HCT116 (cell line): ENCODE data around the gene MICALL1. TPM values are rescaled to one million over a fixed set of nuclear protein-coding genes. Genes with fewer than 3 reads are reported as not detected.

Experiments
- ATAC-seq: fragments of 200-7000 bp; cut with Tn5 transposase; 2 replicates; pipeline ENCODE4 v1.9.1; 2020; ENCODE audit warnings: mild to moderate bottlenecking, moderate library complexity
- BruUV-seq: library from RNA; stranded (reverse); fragments of 400-500 nt; replicated peaks from 2 replicates; lab custom pipeline; 2021; lab: Mats Ljungman, UMichigan
- CTCF ChIA-PET: fragments of 300-600 bp; sonication (Branson Sonifier 250); formaldehyde crosslinking; loops from one replicate; lab custom pipeline; 2021; ENCODE audit warnings: antibody characterized with exemption; lab: Charles Lee
- POLR2A ChIA-PET: fragments of 300-600, 350-600 bp; sonication (Branson Sonifier 250); formaldehyde crosslinking; loops from one replicate; lab custom pipeline; 2021; ENCODE audit warnings: antibody characterized with exemption; lab: Charles Lee
- RAD21 ChIA-PET, 2 experiments: fragments of 300-600 bp; sonication (Branson Sonifier 250); formaldehyde crosslinking; loops; one replicate each; lab custom pipeline; 2023; ENCODE audit warnings: low total read pairs in 2 of 2; ENCODE audit not compliant: uncharacterized antibody in 2 of 2, unreplicated experiment in 2 of 2, low non-redundant PET in 1 of 2; lab: Charles Lee
- DNase-seq: peaks from one replicate; pipeline ENCODE4 v3.0.0-alpha.2; 2010; ENCODE audit warnings: low read depth, low spot score
- H2AFZ ChIP-seq: fragments of 200-600 bp; shearing (Covaris generic), sonication (generic); 2 replicates; pipeline ENCODE4 v1.6.1; 2017; ENCODE audit warnings: low read depth, mixed run types, mixed read lengths, antibody characterized with exemption, low read length; ENCODE audit not compliant: poor library complexity, severe bottlenecking
- H3K27ac ChIP-seq: 2 replicates; pipeline ENCODE4 v1.5.1; 2012; ENCODE audit warnings: low read depth, low read length
- H3K27me3 ChIP-seq: fragments of 200-600 bp; sonication (generic); 2 replicates; pipeline ENCODE4 v1.6.1; 2016; ENCODE audit warnings: mixed run types, low read length, mixed read lengths; ENCODE audit not compliant: insufficient read depth
- H3K36me3 ChIP-seq, 2 experiments: fragments of 200-500 bp in 1 of 2; fragments of 200-600 bp in 1 of 2; sonication (Bioruptor generic) in 1 of 2; sonication (generic) in 1 of 2; 2 replicates each; pipeline versions ENCODE4 v1.5.1 to v1.6.1; 2014 to 2016; ENCODE audit warnings: low read length in 2 of 2, inconsistent platforms in 1 of 2, mixed read lengths in 1 of 2, mixed run types in 1 of 2; ENCODE audit not compliant: insufficient read depth in 2 of 2, control insufficient read depth in 1 of 2
- H3K4me1 ChIP-seq, 2 experiments: fragments of 200-600 bp in 1 of 2; sonication (generic) in 1 of 2; 2 replicates each; pipeline versions ENCODE4 v1.5.1 to v1.6.1; 2012 to 2017; ENCODE audit warnings: low read length in 2 of 2, inconsistent platforms in 1 of 2, mild to moderate bottlenecking in 1 of 2, mixed read lengths in 1 of 2, mixed run types in 1 of 2, moderate library complexity in 1 of 2; ENCODE audit not compliant: insufficient read depth in 2 of 2, control insufficient read depth in 1 of 2
- H3K4me2 ChIP-seq: fragments of 200-600 bp; sonication (generic); 2 replicates; pipeline ENCODE4 v1.6.1; 2017; ENCODE audit warnings: mixed run types, low read length, mixed read lengths
- H3K4me3 ChIP-seq, 2 experiments: fragments of 200-600 bp in 1 of 2; sonication (generic) in 1 of 2; replicated peaks in 1 of 2; 2 replicates each; pipeline ENCODE4 v1.5.1; 2011 to 2016; ENCODE audit warnings: low read length in 2 of 2, control low read depth in 1 of 2, low read depth in 1 of 2, mild to moderate bottlenecking in 1 of 2, mixed read lengths in 1 of 2, mixed run types in 1 of 2
- H3K79me2 ChIP-seq: fragments of 200-600 bp; sonication (generic); 2 replicates; pipeline ENCODE4 v1.6.1; 2017; ENCODE audit warnings: mild to moderate bottlenecking, mixed run types, low read length, moderate library complexity, mixed read lengths; ENCODE audit not compliant: insufficient read depth
- H3K9ac ChIP-seq: fragments of 200-600 bp; sonication (generic); 2 replicates; pipeline ENCODE4 v1.6.1; 2016; ENCODE audit warnings: low read length, mixed read lengths
- H3K9me2 ChIP-seq: fragments of 200-600 bp; sonication (generic), shearing (Covaris generic); 2 replicates; pipeline ENCODE4 v1.6.1; 2017; ENCODE audit warnings: mixed run types, mild to moderate bottlenecking, moderate library complexity; ENCODE audit not compliant: insufficient read depth
- H3K9me3 ChIP-seq, 2 experiments: fragments of 200-500 bp in 1 of 2; fragments of 200-600 bp in 1 of 2; sonication (Bioruptor generic) in 1 of 2; sonication (generic) in 1 of 2; 2 replicates each; pipeline ENCODE4 v1.6.1; 2014 to 2017; ENCODE audit warnings: low read length in 2 of 2, mixed read lengths in 2 of 2, inconsistent platforms in 1 of 2, low read depth in 1 of 2, mild to moderate bottlenecking in 1 of 2, mixed run types in 1 of 2, moderate library complexity in 1 of 2; ENCODE audit not compliant: control insufficient read depth in 1 of 2, insufficient read depth in 1 of 2
- H4K20me1 ChIP-seq: fragments of 200-600 bp; sonication (generic), shearing (Covaris generic); 2 replicates; pipeline ENCODE4 v1.6.1; 2017; ENCODE audit warnings: mixed run types, mild to moderate bottlenecking, moderate library complexity; ENCODE audit not compliant: insufficient read depth
- CBX3 ChIP-seq: IDR thresholded peaks from 2 replicates; pipeline ENCODE4 v1.6.1; 2012; ENCODE audit warnings: low read depth
- EGR1 ChIP-seq: IDR thresholded peaks from 2 replicates; pipeline ENCODE4 v1.6.1; 2012; ENCODE audit warnings: low read depth
- FOSL1 ChIP-seq: IDR thresholded peaks from 2 replicates; pipeline ENCODE4 v1.6.1; 2012; ENCODE audit warnings: low read depth
- JUND ChIP-seq: IDR thresholded peaks from 2 replicates; pipeline ENCODE4 v1.6.1; 2012
- POLR2A ChIP-seq: IDR thresholded peaks from 2 replicates; pipeline ENCODE4 v1.7.0; 2011; ENCODE audit warnings: borderline replicate concordance; ENCODE audit not compliant: insufficient read depth, insufficient read length; ENCODE audit errors: extremely low read depth
- RAD21 ChIP-seq: IDR thresholded peaks from 2 replicates; pipeline ENCODE4 v1.6.1; 2012; ENCODE audit warnings: low read depth, mild to moderate bottlenecking
- SIN3A ChIP-seq: IDR thresholded peaks from 2 replicates; pipeline ENCODE4 v1.6.1; 2012; ENCODE audit warnings: low read depth
- TCF7L2 ChIP-seq: IDR thresholded peaks from 2 replicates; pipeline ENCODE4 v1.7.0; 2011; ENCODE audit warnings: borderline replicate concordance, inconsistent platforms; ENCODE audit not compliant: insufficient read depth, insufficient read length; ENCODE audit errors: extremely low read depth
- intact Hi-C: fragments of 100-400 bp; cut with micrococcal nuclease; formaldehyde crosslinking; loops from 2 replicates; pipeline ENCODE4 v1.10.0; 2022
- total RNA-seq: library from RNA; stranded (reverse); gene quantifications from one replicate; pipeline ENCODE4 v1.2.1, GENCODE V29; 2021; ENCODE audit not compliant: unreplicated experiment
- TF ChIP-seq, protein P1 (sequence below), 3 experiments: fragments of 200-600 bp in 1 of 3; sonication (generic) in 1 of 3; IDR thresholded peaks in 2 of 3; conservative IDR thresholded peaks in 1 of 3; 2 replicates each; pipeline ENCODE4 v1.5.1; 2012 to 2017; ENCODE audit warnings: low read depth in 2 of 3, low read length in 2 of 3, antibody characterized with exemption in 1 of 3, borderline replicate concordance in 1 of 3, control low read depth in 1 of 3, mild to moderate bottlenecking in 1 of 3, mixed read lengths in 1 of 3, mixed run types in 1 of 3, moderate library complexity in 1 of 3; ENCODE audit not compliant: insufficient read depth in 1 of 3
- TF ChIP-seq, protein P2 (sequence below): IDR thresholded peaks from 2 replicates; pipeline ENCODE4 v1.6.1; 2011; ENCODE audit warnings: mild to moderate bottlenecking, low read length, moderate library complexity; ENCODE audit not compliant: insufficient replicate concordance; ENCODE audit errors: extremely low read depth
- TF ChIP-seq, protein P3 (sequence below): IDR thresholded peaks from 2 replicates; pipeline ENCODE4 v1.6.1; 2012

The MICALL1 gene
- total RNA-seq, 1 experiment from 2014 or later = 35.2 TPM

DNA sequence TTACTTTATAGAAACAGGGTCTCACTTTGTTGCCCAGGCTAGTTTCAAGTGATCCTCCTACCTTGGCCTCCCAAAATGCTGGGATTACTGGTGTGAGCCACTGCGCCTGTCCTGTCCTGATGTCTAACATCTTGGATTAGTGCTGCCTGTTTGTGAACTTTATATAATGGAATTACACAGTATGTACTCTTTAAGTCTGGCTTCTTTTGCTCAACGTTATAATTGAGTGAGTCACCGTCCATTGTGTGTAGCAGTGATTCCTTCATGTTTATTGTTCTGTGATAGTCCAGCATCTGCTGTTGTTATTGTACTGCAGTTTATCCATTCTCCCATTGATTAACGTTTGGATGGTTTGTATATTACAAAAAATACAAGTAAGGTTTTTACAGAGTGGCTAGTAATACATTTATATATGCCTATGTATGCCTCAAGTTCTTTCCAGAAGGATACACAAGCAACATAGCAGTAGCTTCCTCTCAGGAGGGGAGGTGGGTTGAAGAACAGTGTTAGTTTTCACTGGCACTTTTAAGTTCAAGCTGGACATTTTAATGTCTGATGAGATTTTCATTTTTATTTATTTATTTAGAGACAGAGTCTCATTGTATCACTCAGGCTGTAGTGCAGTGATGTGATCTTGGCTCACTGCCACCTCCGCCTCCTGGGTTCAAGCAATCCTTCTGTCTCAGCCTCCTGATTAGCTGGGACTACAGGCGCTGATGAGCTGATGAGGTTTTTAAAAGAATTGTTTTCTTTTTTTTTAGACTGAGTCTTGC lies 25.2 kb upstream of the MICALL1 start:
- RAD21 ChIA-PET = interaction anchor here in 1 of 2 experiments (0.6 kb wide), 1 partner anchor 24 kb away, joined by 4 read pairs; no protein-coding TSS in a partner anchor
- Histone ChIP-seq H3K4me1 (no peaks in the 10 kb centered on the region), H3K27me3 (no peaks in the 10 kb centered on the region), H3K27ac (no peak overlapping the region)
- CTCF ChIA-PET = interaction anchor here (0.8 kb wide), 1 partner anchor 53 kb away, joined by 3 read pairs; no protein-coding TSS in a partner anchor
- DNase-seq = no peak
- no peak for TF ChIP-seq JUND
- TF ChIP-seq CBX3 = no peak
- TF ChIP-seq, protein P1, sequence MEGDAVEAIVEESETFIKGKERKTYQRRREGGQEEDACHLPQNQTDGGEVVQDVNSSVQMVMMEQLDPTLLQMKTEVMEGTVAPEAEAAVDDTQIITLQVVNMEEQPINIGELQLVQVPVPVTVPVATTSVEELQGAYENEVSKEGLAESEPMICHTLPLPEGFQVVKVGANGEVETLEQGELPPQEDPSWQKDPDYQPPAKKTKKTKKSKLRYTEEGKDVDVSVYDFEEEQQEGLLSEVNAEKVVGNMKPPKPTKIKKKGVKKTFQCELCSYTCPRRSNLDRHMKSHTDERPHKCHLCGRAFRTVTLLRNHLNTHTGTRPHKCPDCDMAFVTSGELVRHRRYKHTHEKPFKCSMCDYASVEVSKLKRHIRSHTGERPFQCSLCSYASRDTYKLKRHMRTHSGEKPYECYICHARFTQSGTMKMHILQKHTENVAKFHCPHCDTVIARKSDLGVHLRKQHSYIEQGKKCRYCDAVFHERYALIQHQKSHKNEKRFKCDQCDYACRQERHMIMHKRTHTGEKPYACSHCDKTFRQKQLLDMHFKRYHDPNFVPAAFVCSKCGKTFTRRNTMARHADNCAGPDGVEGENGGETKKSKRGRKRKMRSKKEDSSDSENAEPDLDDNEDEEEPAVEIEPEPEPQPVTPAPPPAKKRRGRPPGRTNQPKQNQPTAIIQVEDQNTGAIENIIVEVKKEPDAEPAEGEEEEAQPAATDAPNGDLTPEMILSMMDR (IDR thresholded peaks at IDR 0.05 in 2 of 3, conservative IDR thresholded peaks at IDR 0.05 in 1 of 3; ENCODE audit: borderline replicate concordance in 1 of 3, insufficient read depth in 1 of 3, low read depth in 2 of 3, low read length in 2 of 3) = no peak
- TF ChIP-seq RAD21 = no peak
- no peak for TF ChIP-seq POLR2A
- TF ChIP-seq EGR1 = no peak
- no peak for TF ChIP-seq TCF7L2
- TF ChIP-seq, protein P2, sequence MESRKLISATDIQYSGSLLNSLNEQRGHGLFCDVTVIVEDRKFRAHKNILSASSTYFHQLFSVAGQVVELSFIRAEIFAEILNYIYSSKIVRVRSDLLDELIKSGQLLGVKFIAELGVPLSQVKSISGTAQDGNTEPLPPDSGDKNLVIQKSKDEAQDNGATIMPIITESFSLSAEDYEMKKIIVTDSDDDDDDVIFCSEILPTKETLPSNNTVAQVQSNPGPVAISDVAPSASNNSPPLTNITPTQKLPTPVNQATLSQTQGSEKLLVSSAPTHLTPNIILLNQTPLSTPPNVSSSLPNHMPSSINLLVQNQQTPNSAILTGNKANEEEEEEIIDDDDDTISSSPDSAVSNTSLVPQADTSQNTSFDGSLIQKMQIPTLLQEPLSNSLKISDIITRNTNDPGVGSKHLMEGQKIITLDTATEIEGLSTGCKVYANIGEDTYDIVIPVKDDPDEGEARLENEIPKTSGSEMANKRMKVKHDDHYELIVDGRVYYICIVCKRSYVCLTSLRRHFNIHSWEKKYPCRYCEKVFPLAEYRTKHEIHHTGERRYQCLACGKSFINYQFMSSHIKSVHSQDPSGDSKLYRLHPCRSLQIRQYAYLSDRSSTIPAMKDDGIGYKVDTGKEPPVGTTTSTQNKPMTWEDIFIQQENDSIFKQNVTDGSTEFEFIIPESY = no peak
- TF ChIP-seq SIN3A = no peak
- TF ChIP-seq, protein P3, sequence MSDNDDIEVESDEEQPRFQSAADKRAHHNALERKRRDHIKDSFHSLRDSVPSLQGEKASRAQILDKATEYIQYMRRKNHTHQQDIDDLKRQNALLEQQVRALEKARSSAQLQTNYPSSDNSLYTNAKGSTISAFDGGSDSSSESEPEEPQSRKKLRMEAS = no peak
- no peak for TF ChIP-seq FOSL1
- TF ChIP-seq, all 23 proteins: peak for 0
- POLR2A ChIA-PET = no interaction called here
- no peak overlapping the region for H3K4me3 ChIP-seq
- H3K9me2 ChIP-seq = no peaks in the 10 kb centered on the region
- no TSS peak for BruUV-seq
- no peak overlapping the region for H2AFZ ChIP-seq
- H4K20me1 ChIP-seq = 0 out of 2 replicates have a peak, but pooled peaks cover 4% of the 10 kb centered on the region
- H3K9me3 ChIP-seq = no peaks in the 10 kb centered on the region
- H3K9ac ChIP-seq = no peak overlapping the region
- ATAC-seq = no peak
- intact Hi-C loops = loop anchor here (10.0 kb wide), 1 partner anchor 54 kb away; no protein-coding TSS in a partner anchor
- H3K36me3 ChIP-seq = peaks cover 45 to 60% of the 10 kb centered on the region in 2 experiments
- H3K4me2 ChIP-seq = no peak overlapping the region
- H3K79me2 ChIP-seq = peaks cover 97% of the 10 kb centered on the region
